PC-9 (cell line): Measurements from ENCODE around the gene IDH3B. TPM values are rescaled to one million over a fixed set of nuclear protein-coding genes. Genes with fewer than 3 reads are reported as not detected.

Source experiments
- BruUV-seq: library from RNA; stranded (reverse); fragments of 400-500 nt; replicated peaks from 2 replicates; lab custom pipeline; 2021; lab: Mats Ljungman, UMichigan
- CTCF ChIA-PET: fragments of 300-600 bp; sonication (Branson Sonifier 250); formaldehyde crosslinking; loops from one replicate; lab custom pipeline; 2022; ENCODE audit warnings: antibody characterized with exemption; lab: Charles Lee
- POLR2A ChIA-PET: fragments of 300-600 bp; sonication (Branson Sonifier 250); formaldehyde crosslinking; loops from one replicate; lab custom pipeline; 2022; ENCODE audit warnings: antibody characterized with exemption; ENCODE audit not compliant: unreplicated experiment; lab: Charles Lee
- DNase-seq, 2 experiments: peaks; one replicate each; pipeline versions ENCODE4 v3.0.0 to v3.0.0-alpha.2; 2015 to 2022; ENCODE audit warnings: mixed read lengths in 1 of 2
- H2AFZ ChIP-seq: fragments of 200-600 bp; sonication (generic); 2 replicates; pipeline ENCODE4 v1.8.1; 2017; ENCODE audit warnings: antibody characterized with exemption
- H3F3A ChIP-seq: fragments of 200-600 bp; sonication (generic); 2 replicates; pipeline ENCODE4 v1.8.1; 2017; ENCODE audit warnings: antibody characterized with exemption, mild to moderate bottlenecking, low read depth; ENCODE audit not compliant: insufficient read depth
- H3K27ac ChIP-seq: fragments of 200-600 bp; sonication (generic); 2 replicates; pipeline ENCODE4 v1.6.1; 2016; ENCODE audit warnings: mixed run types
- H3K27me3 ChIP-seq: fragments of 200-600 bp; sonication (generic); 2 replicates; pipeline ENCODE4 v1.6.1; 2016; ENCODE audit warnings: low read depth, mixed run types; ENCODE audit not compliant: insufficient read depth
- H3K36me3 ChIP-seq: fragments of 200-600 bp; sonication (generic); 2 replicates; pipeline ENCODE4 v1.6.1; 2016; ENCODE audit warnings: low read depth, mixed run types
- H3K4me1 ChIP-seq: fragments of 200-600 bp; sonication (generic); replicated peaks from 2 replicates; pipeline ENCODE4 v1.6.1; 2016; ENCODE audit warnings: mixed run types; ENCODE audit not compliant: insufficient read depth
- H3K4me2 ChIP-seq: fragments of 200-600 bp; sonication (generic); 2 replicates; pipeline ENCODE4 v1.6.1; 2017; ENCODE audit warnings: mixed run types
- H3K4me3 ChIP-seq: fragments of 200-600 bp; sonication (generic); 2 replicates; pipeline ENCODE4 v1.6.1; 2016; ENCODE audit warnings: mixed run types
- H3K79me2 ChIP-seq: fragments of 200-600 bp; sonication (generic); 2 replicates; pipeline ENCODE4 v1.6.1; 2017; ENCODE audit warnings: low read depth, mixed run types
- H3K9me2 ChIP-seq: fragments of 200-600 bp; sonication (generic); 2 replicates; pipeline ENCODE4 v1.8.1; 2017; ENCODE audit warnings: mild to moderate bottlenecking; ENCODE audit not compliant: insufficient read depth
- H3K9me3 ChIP-seq: fragments of 200-600 bp; sonication (generic); 2 replicates; pipeline ENCODE4 v1.8.1; 2016; ENCODE audit warnings: low read depth; ENCODE audit not compliant: insufficient read depth
- H4K20me1 ChIP-seq: fragments of 200-600 bp; sonication (generic); 2 replicates; pipeline ENCODE4 v1.8.1; 2017; ENCODE audit not compliant: insufficient read depth
- EZH2 ChIP-seq: fragments of 200-600 bp; sonication (generic); IDR thresholded peaks from 2 replicates; pipeline ENCODE4 v1.8.0; 2017; ENCODE audit warnings: antibody characterized with exemption, low read depth
- intact Hi-C: fragments of 100-400 bp; cut with micrococcal nuclease; formaldehyde crosslinking; loops from one replicate; pipeline ENCODE4 v1.10.0; 2022; ENCODE audit not compliant: unreplicated experiment
- total RNA-seq: library from RNA; stranded (reverse); gene quantifications from 2 replicates; pipeline ENCODE4 v1.2.3, GENCODE V29; 2021
- TF ChIP-seq, protein P1 (sequence below): fragments of 200-600 bp; sonication (generic); conservative IDR thresholded peaks from 2 replicates; pipeline ENCODE4 v1.6.1; 2017; ENCODE audit warnings: mixed run types, antibody characterized with exemption, mild to moderate bottlenecking, moderate library complexity

Gene IDH3B
- total RNA-seq, 1 experiment from 2014 or later = 144 TPM

DNA sequence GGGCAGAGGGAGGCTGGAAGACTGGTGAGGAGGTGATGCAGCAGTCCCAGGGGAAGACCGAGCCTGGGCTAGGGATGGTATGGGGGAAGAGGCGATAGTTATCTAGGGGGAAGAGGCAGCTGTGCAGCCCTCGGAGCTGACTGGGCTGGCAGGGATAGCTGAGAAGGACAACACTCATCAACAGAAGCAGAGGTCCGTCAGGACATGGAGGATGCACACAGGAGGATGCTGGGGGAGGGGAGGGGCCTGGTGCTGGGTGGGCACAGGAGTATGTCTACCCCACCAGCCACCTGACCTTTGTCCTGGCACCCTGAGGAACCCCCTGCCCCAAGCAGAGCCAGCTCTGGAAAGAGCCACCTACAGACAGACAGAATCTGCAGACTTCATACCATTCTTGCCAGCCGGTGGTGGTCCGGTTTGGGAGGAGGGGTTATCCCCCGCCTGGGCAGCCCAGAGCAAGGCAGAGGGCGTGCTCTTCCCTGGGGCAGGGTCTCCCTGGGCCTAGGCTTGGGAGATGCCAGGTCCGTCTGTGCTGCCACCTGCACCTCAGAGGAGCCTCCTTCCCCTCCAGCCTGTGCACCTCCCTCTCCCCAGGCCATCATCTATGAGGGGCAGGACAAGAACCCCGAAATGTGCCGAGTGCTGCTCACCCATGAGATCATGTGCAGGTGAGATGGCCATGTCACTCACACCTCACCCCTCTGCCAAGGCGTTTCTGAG is 43.5 kb upstream of the IDH3B start:
- H3K4me2 ChIP-seq = no peak overlapping the region
- no peak overlapping the region for H2AFZ ChIP-seq
- no peaks in the 10 kb centered on the region for H3F3A ChIP-seq
- no TSS peak for BruUV-seq
- H3K4me1 ChIP-seq = no peaks in the 10 kb centered on the region
- DNase-seq = no peak
- no peaks in the 10 kb centered on the region for H3K9me3 ChIP-seq
- POLR2A ChIA-PET = interaction anchor here (0.6 kb wide), 1 partner anchor 797 kb away, joined by 3 read pairs; no protein-coding TSS in a partner anchor
- H3K9me2 ChIP-seq = no peaks in the 10 kb centered on the region
- peaks cover 91% of the 10 kb centered on the region for H3K27me3 ChIP-seq
- CTCF ChIA-PET = no interaction called here
- no peaks in the 10 kb centered on the region for H3K79me2 ChIP-seq
- H3K36me3 ChIP-seq = no peaks in the 10 kb centered on the region
- intact Hi-C loops = no loop called here
- no peak overlapping the region for H3K27ac ChIP-seq
- H4K20me1 ChIP-seq = no peaks in the 10 kb centered on the region
- no peak for TF ChIP-seq EZH2
- TF ChIP-seq, protein P1, sequence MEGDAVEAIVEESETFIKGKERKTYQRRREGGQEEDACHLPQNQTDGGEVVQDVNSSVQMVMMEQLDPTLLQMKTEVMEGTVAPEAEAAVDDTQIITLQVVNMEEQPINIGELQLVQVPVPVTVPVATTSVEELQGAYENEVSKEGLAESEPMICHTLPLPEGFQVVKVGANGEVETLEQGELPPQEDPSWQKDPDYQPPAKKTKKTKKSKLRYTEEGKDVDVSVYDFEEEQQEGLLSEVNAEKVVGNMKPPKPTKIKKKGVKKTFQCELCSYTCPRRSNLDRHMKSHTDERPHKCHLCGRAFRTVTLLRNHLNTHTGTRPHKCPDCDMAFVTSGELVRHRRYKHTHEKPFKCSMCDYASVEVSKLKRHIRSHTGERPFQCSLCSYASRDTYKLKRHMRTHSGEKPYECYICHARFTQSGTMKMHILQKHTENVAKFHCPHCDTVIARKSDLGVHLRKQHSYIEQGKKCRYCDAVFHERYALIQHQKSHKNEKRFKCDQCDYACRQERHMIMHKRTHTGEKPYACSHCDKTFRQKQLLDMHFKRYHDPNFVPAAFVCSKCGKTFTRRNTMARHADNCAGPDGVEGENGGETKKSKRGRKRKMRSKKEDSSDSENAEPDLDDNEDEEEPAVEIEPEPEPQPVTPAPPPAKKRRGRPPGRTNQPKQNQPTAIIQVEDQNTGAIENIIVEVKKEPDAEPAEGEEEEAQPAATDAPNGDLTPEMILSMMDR = no peak
- H3K4me3 ChIP-seq = no peak overlapping the region

DNA sequence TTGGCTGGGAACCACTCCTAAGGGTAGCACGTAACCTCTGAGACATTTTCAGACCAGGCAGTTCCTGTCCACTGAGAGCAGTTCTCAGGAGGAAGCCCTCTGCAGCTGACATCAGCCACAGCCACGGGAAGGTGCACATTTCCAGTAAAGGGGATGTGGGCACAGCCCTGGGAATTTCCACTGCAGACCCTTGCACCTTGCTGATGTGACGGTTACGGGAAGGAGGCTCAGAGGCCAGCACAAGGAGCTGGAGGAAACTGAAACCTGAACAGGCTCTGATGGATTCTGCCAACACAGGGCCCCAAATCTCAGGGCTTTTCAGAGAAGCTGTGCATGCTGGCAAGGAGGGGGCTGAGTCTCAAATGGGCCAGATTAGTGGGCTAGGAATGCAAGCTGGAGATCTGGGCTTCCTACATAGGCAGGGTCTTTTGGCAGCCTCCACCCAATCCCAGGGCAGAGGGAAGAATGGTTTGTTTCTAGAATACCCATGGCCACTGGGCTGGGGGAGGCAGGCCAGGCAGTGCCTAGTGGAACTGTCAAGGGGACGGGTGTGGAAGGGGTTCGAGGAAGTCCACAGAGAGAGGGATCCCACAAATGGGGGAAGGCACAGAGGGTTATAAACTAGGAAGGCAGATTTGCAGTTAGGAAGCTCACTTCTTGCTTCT is 42.8 kb upstream of the IDH3B start:
- Histone ChIP-seq H2AFZ (no peak overlapping the region), H3K4me1 (no peaks in the 10 kb centered on the region), H3K79me2 (no peaks in the 10 kb centered on the region), H3K27ac (no peak overlapping the region), H3K9me2 (no peaks in the 10 kb centered on the region), H3F3A (no peaks in the 10 kb centered on the region), H3K4me2 (no peak overlapping the region), H3K4me3 (no peak overlapping the region), H3K27me3 (peaks cover 90% of the 10 kb centered on the region), H3K36me3 (no peaks in the 10 kb centered on the region), H3K9me3 (no peaks in the 10 kb centered on the region), H4K20me1 (no peaks in the 10 kb centered on the region)
- intact Hi-C loops = no loop called here
- ChIA-PET CTCF (no interaction called here), POLR2A (interaction anchor here (0.6 kb wide), 1 partner anchor 798 kb away, joined by 3 read pairs; no protein-coding TSS in a partner anchor)
- DNase-seq = no peak
- BruUV-seq = no TSS peak
- TF ChIP-seq, protein P1 = no peak
- TF ChIP-seq EZH2 = no peak

DNA sequence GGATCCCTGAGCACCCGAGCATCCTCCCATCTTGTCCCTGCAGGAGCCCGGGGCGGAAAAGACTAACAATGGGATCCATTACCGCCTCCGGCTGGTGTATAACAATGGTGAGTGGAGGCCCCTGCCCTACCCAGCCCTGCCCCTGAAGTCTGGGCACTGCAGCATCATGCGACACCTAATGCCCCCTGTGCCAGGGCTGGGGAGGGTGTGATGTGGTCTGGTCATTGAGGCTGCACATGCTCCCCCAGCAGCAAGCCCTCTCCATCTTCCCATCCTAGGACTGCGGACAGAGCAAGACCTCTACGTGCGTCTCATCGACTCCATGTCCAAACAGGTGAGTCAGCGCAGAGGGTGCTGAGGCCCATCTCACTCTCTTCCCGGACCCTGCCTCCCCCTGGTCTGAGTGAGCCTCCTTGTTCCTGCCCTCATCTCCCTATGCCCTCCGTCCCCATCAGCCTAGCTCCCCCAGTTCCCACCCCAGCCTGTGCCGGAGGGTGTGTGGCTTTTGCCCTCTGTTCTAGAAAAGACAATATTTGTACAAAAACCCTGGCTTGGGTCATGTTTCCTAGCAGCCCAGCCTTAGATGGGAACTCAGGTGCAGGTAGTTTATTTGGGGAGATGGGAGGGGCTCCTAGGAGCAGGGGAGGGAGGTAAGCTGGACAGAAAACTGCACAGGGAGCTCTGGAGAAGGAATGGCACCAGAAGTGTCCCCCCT is 42.1 kb upstream of the IDH3B start:
- no peaks in the 10 kb centered on the region for H3K9me3 ChIP-seq
- H4K20me1 ChIP-seq = no peaks in the 10 kb centered on the region
- H3K4me2 ChIP-seq = no peak overlapping the region
- DNase-seq = no peak
- peaks cover 90% of the 10 kb centered on the region for H3K27me3 ChIP-seq
- BruUV-seq = no TSS peak
- H3K36me3 ChIP-seq = no peaks in the 10 kb centered on the region
- ChIA-PET CTCF (no interaction called here), POLR2A (no interaction called here)
- H3K79me2 ChIP-seq = no peaks in the 10 kb centered on the region
- H3F3A ChIP-seq = no peaks in the 10 kb centered on the region
- H3K4me3 ChIP-seq = no peak overlapping the region
- intact Hi-C loops = no loop called here
- no peaks in the 10 kb centered on the region for H3K9me2 ChIP-seq
- H3K4me1 ChIP-seq = no peaks in the 10 kb centered on the region
- no peak overlapping the region for H3K27ac ChIP-seq
- TF ChIP-seq, protein P1 = no peak
- no peak for TF ChIP-seq EZH2
- no peak overlapping the region for H2AFZ ChIP-seq
